Mesodermal cell (in vitro differentiated cells): ENCODE results near the gene FAM89B.

Source experiments
- H3K27ac ChIP-seq: 2 replicates; pipeline ENCODE4 v1.7.0; 2013; ENCODE audit warnings: mild to moderate bottlenecking, low read depth, low read length, moderate library complexity; ENCODE audit not compliant: severe bottlenecking
- H3K36me3 ChIP-seq: 2 replicates; pipeline ENCODE4 v1.7.1; 2013; ENCODE audit warnings: mild to moderate bottlenecking, low read length, moderate library complexity; ENCODE audit not compliant: control insufficient read depth, insufficient read depth
- H3K4me1 ChIP-seq: one replicate; pipeline ENCODE4 v1.7.1; 2013; ENCODE audit warnings: mild to moderate bottlenecking, low read length; ENCODE audit not compliant: insufficient read depth, control insufficient read depth, poor library complexity, severe bottlenecking
- H3K4me3 ChIP-seq: 2 replicates; pipeline ENCODE4 v1.7.0; 2013; ENCODE audit warnings: low read length, control low read depth, mild to moderate bottlenecking; ENCODE audit not compliant: insufficient read depth, poor library complexity, severe bottlenecking; ENCODE audit errors: extremely low read depth
- H3K9me3 ChIP-seq: 2 replicates; pipeline ENCODE4 v1.7.1; 2013; ENCODE audit warnings: mild to moderate bottlenecking, low read length, moderate library complexity; ENCODE audit not compliant: control insufficient read depth
- WGBS, 2 experiments: methylation state at CpG; one replicate each; pipeline ENCODE4 v1.1.5; 2013; ENCODE audit warnings: missing lambda C conversion rate in 2 of 2; ENCODE audit not compliant: insufficient coverage in 2 of 2; 5-methylcytosine and 5-hydroxymethylcytosine counted together

The FAM89B gene

DNA sequence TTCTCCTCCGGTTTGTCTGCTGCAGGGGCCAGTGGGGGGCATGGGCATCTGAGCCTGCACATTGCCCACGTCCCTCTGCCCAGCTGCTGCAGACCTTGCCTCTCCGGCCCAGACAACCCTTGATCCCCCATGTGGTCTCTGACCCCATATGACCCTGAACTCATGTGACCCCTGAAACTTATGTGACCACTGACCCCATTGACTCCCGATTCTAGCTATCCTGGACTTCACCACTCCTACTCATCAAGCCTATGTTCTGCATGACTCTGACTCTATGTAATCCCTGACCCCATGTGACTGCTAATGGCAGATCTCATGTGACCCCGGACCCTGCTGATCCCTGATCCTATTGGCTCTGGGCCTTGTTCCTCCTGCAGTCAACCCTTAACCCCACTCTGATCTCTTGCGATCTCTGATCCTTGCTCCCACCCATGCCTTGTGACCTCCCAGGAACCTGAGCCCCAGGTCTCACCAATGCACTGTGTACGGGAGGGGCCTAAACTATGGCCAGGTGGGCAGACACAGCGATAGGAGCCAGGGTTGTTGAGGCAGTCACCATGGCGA is 19.9 kb upstream of the FAM89B start:
- 80 to 88% methylated on average over 6 to 9 of the region's 9 CpGs for WGBS, 2 experiments
- H3K4me1 ChIP-seq: peaks cover 26% of the 10 kb centered on the region
- no peak overlapping the region for H3K4me3 ChIP-seq
- no peaks in the 10 kb centered on the region for H3K9me3 ChIP-seq
- no peak overlapping the region for H3K27ac ChIP-seq
- no peaks in the 10 kb centered on the region for H3K36me3 ChIP-seq

DNA sequence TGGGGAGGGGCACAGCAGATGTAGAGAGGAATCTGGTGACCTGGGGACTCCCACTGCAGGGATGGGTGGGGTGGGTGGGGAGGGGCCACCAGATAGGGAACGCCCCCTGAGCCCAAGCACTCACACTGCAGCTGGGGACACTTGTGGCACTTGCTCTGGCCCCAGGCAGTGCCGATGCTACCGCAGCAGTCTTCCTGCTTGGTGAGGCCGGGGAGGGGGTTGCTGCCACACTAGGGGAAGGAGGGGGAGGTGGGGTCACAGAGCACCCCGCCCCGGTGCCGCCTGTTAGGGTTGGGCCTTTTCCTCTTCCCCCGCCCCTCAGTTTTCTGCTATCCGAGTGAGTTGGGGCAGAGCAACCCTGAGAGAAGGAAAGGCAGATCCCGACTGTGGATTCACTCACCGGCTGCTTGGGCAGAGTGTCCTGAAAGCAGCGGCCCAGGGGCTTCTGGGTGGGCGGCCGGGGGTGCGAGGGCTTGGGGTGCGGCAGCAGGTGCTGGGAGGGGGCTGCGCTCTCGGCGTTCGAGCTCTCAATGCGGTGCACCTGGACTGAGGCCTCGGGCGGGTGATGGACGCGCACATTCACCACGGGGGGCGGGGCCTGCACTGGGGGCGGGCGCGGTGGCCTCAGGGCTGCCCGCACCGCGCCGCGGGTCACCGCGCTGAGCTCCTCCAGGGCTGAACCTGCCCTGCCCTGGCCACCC is 18.9 kb upstream of the FAM89B start:
- no peak overlapping the region for H3K4me3 ChIP-seq
- H3K4me1 ChIP-seq: peaks cover 28% of the 10 kb centered on the region
- no peaks in the 10 kb centered on the region for H3K36me3 ChIP-seq
- 23 to 37% methylated on average over 29 to 31 of the region's 37 CpGs for WGBS, 2 experiments
- no peak overlapping the region for H3K27ac ChIP-seq
- no peaks in the 10 kb centered on the region for H3K9me3 ChIP-seq

DNA sequence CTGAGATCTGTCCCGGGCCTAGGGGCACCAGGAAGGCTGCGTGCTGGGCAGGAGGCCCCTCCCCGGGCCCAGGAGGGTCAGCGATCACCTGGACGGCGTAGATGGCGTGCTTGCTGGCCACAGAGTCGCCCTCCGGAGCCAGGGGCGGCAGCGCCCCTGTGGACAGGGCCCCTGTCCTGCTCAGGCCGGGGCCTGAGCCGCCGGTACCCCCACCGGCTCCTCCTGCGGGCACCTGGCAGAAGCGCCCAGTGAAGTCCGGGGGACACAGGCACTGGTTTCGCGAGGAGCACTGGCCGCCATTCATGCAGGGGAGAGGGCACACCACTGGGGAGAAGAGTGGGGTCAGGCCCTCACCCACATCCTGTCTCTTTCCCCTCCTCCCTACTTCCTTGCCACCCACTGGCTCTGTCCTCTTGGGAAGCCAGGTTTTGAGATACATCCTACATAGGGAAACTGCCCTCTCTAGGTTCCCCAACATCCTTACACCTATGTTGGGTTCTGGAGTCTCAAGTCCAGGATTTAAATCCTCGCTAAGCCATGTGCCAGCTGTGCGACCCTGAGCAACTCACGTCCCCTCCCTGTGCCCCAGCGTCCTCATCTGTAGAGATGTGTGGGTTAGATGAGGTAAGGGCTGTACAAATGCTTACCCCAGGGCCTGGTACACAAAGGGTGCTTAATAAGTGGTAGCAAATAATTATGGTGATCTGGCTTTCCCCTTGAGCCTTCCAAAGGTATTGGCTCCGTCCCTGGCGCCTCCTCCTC is 18.1 kb upstream of the FAM89B start:
- H3K4me1 ChIP-seq: peaks cover 35% of the 10 kb centered on the region
- no peaks in the 10 kb centered on the region for H3K36me3 ChIP-seq
- H3K4me3 ChIP-seq: no peak overlapping the region
- H3K27ac ChIP-seq: no peak overlapping the region
- H3K9me3 ChIP-seq: no peaks in the 10 kb centered on the region
- 87 to 90% methylated on average over 20 to 22 of the region's 27 CpGs for WGBS, 2 experiments

DNA sequence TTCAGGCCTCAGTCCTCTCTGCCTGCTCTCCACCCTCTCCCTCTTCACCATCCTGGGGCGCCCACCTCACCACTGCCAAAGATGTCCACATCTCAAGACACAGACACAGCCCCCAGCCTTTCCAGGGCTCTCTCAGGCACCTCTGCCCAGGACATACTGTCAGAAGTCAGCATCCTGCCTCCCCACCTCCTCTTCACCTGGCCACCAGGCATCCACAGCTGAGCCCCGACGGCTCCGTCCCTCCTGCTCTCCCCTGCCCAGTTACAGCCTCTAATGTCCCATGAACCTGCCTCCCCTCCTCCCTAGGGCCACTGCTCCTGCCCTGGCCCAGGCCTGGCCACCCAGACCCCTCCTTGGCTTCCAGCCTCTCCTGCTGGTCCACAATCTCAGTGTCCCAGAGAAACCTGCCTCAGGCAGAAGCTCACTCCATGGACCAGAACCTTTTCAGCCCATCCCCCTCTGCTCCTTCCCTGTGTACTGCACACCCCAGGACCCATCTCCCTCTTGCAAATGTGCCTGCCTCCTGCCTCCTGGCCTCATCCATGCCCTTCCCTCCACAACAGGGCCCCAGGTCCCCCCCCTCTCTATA is 17.4 kb upstream of the FAM89B start:
- Histone ChIP-seq H3K4me1 (peaks cover 42% of the 10 kb centered on the region), H3K9me3 (no peaks in the 10 kb centered on the region), H3K4me3 (no peak overlapping the region), H3K27ac (no peak overlapping the region), H3K36me3 (no peaks in the 10 kb centered on the region)
- WGBS, 2 experiments: 84 to 98% methylated on average over 4 of the region's 4 CpGs

DNA sequence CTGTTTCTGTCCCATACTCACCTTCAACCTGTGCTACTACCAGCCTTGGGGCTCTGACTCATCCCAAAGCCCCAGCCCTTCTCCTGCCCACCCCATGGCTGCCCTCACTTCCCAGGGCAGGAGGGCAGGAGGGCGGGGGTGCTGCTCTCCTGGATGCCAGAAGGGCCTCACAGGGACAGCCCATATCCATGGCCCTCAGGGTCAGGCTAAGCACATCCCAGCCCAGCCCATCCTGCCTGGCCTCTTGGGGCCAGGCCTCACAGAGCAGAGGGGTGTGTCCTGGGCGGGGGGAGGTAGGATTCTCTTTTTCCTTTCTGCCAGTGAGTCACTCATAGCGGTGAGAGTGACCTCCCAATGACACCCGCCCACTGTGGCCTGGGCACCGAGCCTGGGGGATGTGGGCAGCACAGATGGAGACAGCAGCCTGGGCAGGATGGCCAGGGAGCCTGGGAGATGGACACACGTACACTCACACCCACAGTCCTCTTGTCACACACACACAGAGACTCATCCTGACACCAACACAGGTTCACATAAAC is 16.6 kb upstream of the FAM89B start:
- Histone ChIP-seq H3K9me3 (no peaks in the 10 kb centered on the region), H3K4me3 (no peak overlapping the region), H3K4me1 (peaks cover 50% of the 10 kb centered on the region), H3K27ac (no peak overlapping the region), H3K36me3 (no peaks in the 10 kb centered on the region)
- WGBS, 2 experiments: 71 to 90% methylated on average over 3 to 4 of the region's 6 CpGs

DNA sequence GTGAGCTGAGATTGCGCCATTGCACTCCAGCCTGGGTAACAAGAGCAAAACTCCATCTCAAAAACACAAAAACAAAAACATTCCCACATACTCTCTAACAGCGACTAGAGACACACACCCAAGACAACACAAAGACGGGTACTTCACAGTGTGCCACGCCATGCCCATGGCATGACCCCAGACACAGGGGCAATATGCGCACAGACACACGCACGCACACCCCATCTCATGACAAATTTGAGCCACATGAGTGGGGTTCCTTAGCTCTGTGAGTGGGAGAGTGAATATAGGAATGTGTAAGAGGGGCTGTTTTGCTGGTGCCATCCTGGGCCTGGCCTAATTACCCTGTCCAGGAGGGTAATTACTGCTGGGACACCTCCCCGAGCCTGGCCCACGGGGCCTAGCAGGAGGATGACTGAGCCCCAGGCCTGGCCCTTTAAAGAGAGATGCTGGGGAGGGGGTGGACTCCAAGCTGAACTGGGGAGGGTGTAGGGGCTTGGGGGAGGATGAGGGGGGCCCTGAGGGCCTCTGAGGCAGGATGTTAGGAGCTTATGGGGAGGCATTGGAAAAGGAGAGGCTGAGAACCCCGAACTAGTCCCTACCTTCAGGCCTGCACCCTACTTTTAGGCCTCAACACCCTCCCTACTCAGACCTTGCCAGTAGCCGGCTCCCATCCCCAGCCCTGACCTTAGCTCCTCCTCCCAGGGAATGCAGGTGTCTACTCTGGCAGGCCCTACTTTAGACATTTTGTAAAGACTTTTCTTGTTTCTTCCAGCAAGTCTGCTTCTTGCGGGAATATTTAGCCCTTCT is 15.7 kb upstream of the FAM89B start:
- H3K36me3 ChIP-seq: no peaks in the 10 kb centered on the region
- WGBS, 2 experiments: 88 to 92% methylated on average over 11 of the region's 12 CpGs
- peaks cover 59% of the 10 kb centered on the region for H3K4me1 ChIP-seq
- no peak overlapping the region for H3K27ac ChIP-seq
- H3K9me3 ChIP-seq: no peaks in the 10 kb centered on the region
- peak overlapping the region; percentile 24 for H3K4me3 ChIP-seq

DNA sequence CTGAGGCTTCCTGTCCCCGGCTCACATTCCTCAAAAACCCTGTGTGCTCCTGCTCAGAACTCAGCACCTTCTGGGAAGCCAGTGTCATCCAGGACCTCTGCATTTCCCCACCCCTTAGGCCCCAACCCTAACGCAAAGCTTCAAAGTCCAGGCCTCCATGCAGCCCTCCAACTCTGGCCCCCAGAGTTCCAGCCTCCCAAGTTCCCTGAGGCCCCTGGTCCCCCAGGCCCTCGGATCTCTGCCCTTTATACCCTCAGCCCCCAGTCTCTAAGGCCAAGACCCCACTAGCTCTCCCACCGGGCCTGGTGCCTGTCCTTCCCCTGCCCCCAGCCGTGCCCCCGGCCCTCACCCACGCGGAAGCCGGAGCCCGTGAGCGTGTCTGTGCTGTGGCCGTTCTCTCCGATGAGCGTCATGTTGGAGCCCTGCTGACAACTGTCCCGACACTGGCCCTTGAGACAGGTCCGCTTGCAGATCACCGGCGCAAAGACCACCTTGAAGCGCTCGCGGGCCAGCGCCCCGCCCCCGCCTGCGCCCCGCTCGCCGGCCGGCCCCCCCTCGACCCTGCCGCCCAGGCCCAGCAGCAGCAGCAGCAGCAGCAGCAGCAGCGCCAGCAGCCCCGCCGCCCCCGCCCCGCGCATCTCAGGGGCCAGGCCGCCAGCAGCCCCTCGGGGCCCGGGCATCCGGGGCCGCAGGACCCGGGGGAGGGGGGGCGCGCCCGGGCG is 14.9 kb upstream of the FAM89B start:
- H3K27ac ChIP-seq: peak overlapping the region; percentile 10
- H3K36me3 ChIP-seq: no peaks in the 10 kb centered on the region
- peaks cover 59% of the 10 kb centered on the region for H3K4me1 ChIP-seq
- WGBS, 2 experiments: 9 to 18% methylated on average over 25 to 35 of the region's 47 CpGs
- no peaks in the 10 kb centered on the region for H3K9me3 ChIP-seq
- peak overlapping the region; percentile 44 for H3K4me3 ChIP-seq

DNA sequence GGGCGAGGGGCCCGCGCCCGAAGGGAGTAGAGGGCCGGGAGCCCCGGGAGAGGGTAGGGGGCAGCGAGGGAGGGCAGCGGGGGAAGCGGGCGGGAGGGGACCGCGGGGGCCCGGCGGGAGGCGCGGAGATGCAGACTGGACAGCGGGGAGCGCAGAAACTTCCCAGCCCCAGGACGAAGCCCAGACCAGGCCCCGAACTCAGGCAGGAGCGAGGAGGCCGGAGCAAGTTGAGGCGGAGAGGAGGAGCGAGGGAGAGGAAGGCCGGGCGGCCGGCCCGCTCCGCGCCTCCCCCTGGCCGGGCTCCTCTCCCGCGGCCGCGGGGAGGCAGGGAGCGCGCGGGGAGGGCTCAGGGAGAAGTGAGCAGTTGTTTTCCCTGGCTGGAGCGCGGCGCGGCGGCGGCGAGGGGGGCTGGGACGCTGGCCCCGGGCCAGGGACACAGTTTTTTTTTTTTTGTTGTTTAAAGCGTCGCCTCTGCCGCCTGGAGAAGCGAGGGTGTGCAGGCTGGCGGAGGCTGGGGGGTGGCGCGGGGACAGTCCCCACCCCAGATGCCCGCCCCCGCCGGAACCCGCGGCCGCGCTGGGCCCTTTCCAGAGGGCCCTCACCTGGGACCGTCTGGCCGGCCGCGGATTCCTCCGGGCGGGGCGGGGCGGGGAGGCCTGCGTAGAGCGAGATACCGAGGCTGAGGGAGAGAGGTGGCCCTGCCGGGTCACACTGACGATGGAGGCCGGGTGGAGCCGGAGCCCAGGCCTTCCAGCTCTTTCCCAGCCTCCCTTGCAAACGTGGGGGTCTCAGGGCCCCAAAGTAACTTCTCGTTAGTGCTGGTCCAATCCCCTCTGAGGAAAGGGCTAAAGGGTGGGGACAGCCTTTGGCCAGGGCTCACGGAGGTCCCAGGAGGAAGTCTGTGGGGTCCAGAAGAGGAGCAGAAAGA is 14.1 kb upstream of the FAM89B start, which contains the start of gene LTBP3:
TSS of gene LTBP3 (minus strand) at position 358 of the 928 bp plus-strand sequence. CDS start 400 bp downstream, outside the sequence.
- H3K4me3 ChIP-seq: peak within 1 kb of the TSS; percentile 44
- H3K27ac ChIP-seq: peak within 1 kb of the TSS; percentile 67
- H3K36me3 ChIP-seq: no peaks in the 10 kb centered on the region
- 1 to 2% methylated on average over 35 to 36 of the region's 79 CpGs for WGBS, 2 experiments
- H3K4me1 ChIP-seq: peaks cover 59% of the 10 kb centered on the region
- no peaks in the 10 kb centered on the region for H3K9me3 ChIP-seq

DNA sequence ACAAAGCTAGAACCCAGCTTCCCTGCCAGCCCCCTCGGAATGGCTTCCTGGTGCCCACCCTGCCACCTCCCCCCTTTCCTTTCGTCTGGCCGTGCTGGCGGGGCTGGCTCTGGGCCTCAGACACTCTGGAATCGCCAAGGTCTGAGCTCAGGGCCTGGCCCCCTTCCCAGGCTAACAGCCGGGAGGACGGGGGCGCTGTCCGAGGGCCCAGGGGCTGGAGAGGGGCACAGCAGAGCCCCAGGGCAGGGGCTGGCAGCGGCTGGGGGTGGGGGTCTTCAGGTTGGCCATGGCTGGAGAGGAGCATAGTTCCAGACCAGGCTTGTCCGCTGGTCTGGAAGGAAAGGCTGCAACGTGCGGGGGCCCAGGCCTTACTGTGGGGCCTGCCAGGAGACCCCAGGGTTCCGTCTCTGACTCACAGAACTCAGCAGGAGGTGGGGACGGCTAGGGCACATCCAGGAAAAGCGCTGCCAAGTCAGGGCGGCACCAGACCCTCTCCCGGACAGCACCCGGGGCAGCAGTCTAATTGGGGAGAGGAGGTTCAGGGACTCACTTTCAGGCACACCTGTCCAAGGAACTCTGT is 13.3 kb upstream of the FAM89B start:
- 68 to 69% methylated on average over 9 to 19 of the region's 19 CpGs for WGBS, 2 experiments
- no peaks in the 10 kb centered on the region for H3K36me3 ChIP-seq
- no peaks in the 10 kb centered on the region for H3K9me3 ChIP-seq
- peak overlapping the region; percentile 67 for H3K27ac ChIP-seq
- H3K4me3 ChIP-seq: peak overlapping the region; percentile 44
- H3K4me1 ChIP-seq: peaks cover 53% of the 10 kb centered on the region
